AG09309 (cell line): ENCODE data around the gene PON3.

Experiments
- DNase-seq: peaks from one replicate; pipeline ENCODE4 v3.0.0-alpha.2; 2010; ENCODE audit warnings: low read depth
- H3K4me3 ChIP-seq: 2 replicates; pipeline ENCODE4 v1.5.1; 2011; ENCODE audit warnings: mild to moderate bottlenecking, low read depth, low read length, moderate library complexity; ENCODE audit not compliant: control insufficient read depth
- CTCF ChIP-seq: IDR thresholded peaks from 2 replicates; pipeline ENCODE4 v1.5.1; 2011; ENCODE audit warnings: mild to moderate bottlenecking, low read depth, low read length, inconsistent platforms; ENCODE audit not compliant: insufficient read depth, control insufficient read depth; ENCODE audit errors: missing control alignments

PON3 gene

GRCh38 chr7:95427914-95428516, 31.8 kb upstream of the PON3 start:
- no peak overlapping the region for H3K4me3 ChIP-seq
- TF ChIP-seq CTCF = no peak
- no peak for DNase-seq

GRCh38 chr7:95427166-95427565, 31.0 kb upstream of the PON3 start:
- no peak for TF ChIP-seq CTCF
- H3K4me3 ChIP-seq = no peak overlapping the region
- no peak for DNase-seq

- no peak for TF ChIP-seq CTCF
- DNase-seq = no peak
- H3K4me3 ChIP-seq = no peak overlapping the region
Measured at GRCh38 chr7:95425694-95426093, 29.5 kb upstream of the PON3 start.

GRCh38 chr7:95424716-95425115, 28.5 kb upstream of the PON3 start:
- no peak for TF ChIP-seq CTCF
- no peak overlapping the region for H3K4me3 ChIP-seq
- no peak for DNase-seq

GRCh38 chr7:95421847-95422444, 25.8 kb upstream of the PON3 start:
- no peak overlapping the region for H3K4me3 ChIP-seq
- no peak for DNase-seq
- no peak for TF ChIP-seq CTCF

- H3K4me3 ChIP-seq = no peak overlapping the region
- TF ChIP-seq CTCF = no peak
- no peak for DNase-seq
Measured at GRCh38 chr7:95421000-95421846, 25.0 kb upstream of the PON3 start.
